OCI-LY3 (cell line): ENCODE measurements around the gene GOLGA8T.
A peak's percentile ranks its signal among the peaks of the same experiment; 100 is the strongest.
"Not testable (repeated sequence)": the region's sequence is repeated elsewhere in the genome, so short reads cannot be mapped to it uniquely, and the experiment has no call there.

Experiments used
- H2AFZ ChIP-seq: fragments of 200-600, 300-600 bp; shearing (Covaris generic); 2 replicates; pipeline ENCODE4 v1.6.0; 2014; ENCODE audit warnings: antibody characterized with exemption, low read depth, low read length
- H3K27ac ChIP-seq: fragments of 200-600, 300-600 bp; sonication (generic); 2 replicates; pipeline ENCODE4 v1.5.1; 2014; ENCODE audit warnings: mild to moderate bottlenecking, low read length, moderate library complexity, mixed read lengths
- H3K27me3 ChIP-seq: fragments of 200-600, 300-600 bp; sonication (generic); 2 replicates; pipeline ENCODE4 v1.6.1; 2014; ENCODE audit warnings: low read depth, low read length, mixed read lengths
- H3K36me3 ChIP-seq: fragments of 200-600, 300-600 bp; sonication (generic); replicated peaks from 2 replicates; pipeline ENCODE3; 2014; ENCODE audit warnings: low read depth, low read length, mixed read lengths
- H3K4me1 ChIP-seq: fragments of 300-600, 200-600 bp; sonication (generic); 2 replicates; pipeline ENCODE4 v1.6.1; 2014; ENCODE audit warnings: low read length, mixed read lengths
- H3K4me2 ChIP-seq: fragments of 200-600, 300-600 bp; sonication (generic); 2 replicates; pipeline ENCODE4 v1.6.1; 2014; ENCODE audit warnings: low read length, mixed read lengths
- H3K4me3 ChIP-seq: fragments of 300-600, 200-600 bp; sonication (generic); 2 replicates; pipeline ENCODE4 v1.5.1; 2014; ENCODE audit warnings: antibody characterized with exemption, mild to moderate bottlenecking, low read length, moderate library complexity
- H3K79me2 ChIP-seq: fragments of 300-600, 200-600 bp; shearing (Covaris generic); 2 replicates; pipeline ENCODE4 v1.6.1; 2014; ENCODE audit warnings: mild to moderate bottlenecking, low read length, mixed read lengths
- H3K9ac ChIP-seq: fragments of 300-600, 200-600 bp; shearing (Covaris generic); 2 replicates; pipeline ENCODE4 v1.6.0; 2014; ENCODE audit warnings: mild to moderate bottlenecking, low read length, moderate library complexity
- H3K9me3 ChIP-seq: fragments of 200-600, 300-600 bp; shearing (Covaris generic); 2 replicates; pipeline ENCODE4 v1.6.1; 2014; ENCODE audit warnings: low read length, mixed read lengths; ENCODE audit not compliant: insufficient read depth
- H4K20me1 ChIP-seq: fragments of 200-600, 300-600 bp; sonication (generic); 2 replicates; pipeline ENCODE4 v1.6.1; 2016; ENCODE audit warnings: low read length, mixed read lengths; ENCODE audit not compliant: insufficient read depth

Gene GOLGA8T

DNA sequence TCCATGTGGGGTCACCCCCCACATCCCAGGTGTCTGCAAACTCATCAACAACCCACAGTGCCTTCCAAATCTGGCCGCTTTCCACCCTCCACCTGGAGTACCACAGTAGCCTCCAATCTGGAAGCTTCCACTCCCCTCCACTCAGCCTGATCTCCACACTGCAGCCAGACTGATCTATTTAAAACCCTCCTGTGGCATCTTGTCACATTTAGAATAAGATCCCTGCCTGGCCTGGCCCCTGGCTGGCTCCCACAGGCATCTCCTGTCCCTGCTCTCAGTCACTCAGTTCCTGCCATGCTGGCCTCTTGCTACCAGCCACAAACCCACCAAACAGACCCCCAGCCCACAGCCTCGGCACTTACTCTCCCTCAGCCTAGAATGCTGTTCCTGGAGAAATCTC lies 28.9 kb downstream of the GOLGA8T start:
- H3K79me2 ChIP-seq, H3K4me1 ChIP-seq, H3K9me3 ChIP-seq: not testable (repeated sequence)

DNA sequence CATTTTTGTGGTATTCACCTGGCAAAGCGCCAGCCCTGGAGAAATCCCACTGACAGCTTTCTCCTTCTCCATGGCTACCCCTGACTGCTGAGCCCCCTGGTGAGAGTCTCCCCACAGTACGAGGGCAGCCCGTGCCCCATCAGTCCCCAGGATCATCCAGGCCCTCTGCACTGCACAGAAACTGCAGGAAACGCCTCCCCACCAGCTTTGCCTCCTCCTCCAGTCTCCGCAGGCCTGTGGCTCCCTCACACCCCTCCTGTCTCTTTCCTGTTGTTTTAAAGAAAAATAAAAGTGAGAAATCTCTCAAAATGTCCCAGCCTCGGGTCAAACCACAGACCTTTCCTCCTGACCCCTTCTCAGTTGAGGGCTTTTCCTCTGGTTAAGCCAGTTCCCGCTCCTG lies 29.4 kb downstream of the GOLGA8T start:
- not testable (repeated sequence) for H3K36me3 ChIP-seq, H3K4me1 ChIP-seq, H3K4me3 ChIP-seq, H3K27ac ChIP-seq, H3K4me2 ChIP-seq, H4K20me1 ChIP-seq, H3K79me2 ChIP-seq, H3K27me3 ChIP-seq, H2AFZ ChIP-seq, H3K9ac ChIP-seq, H3K9me3 ChIP-seq

More for the DNA sequence above, 28.9 kb downstream of the GOLGA8T start:
- H2AFZ ChIP-seq, H3K4me3 ChIP-seq, H3K9ac ChIP-seq, H4K20me1 ChIP-seq, H3K27me3 ChIP-seq, H3K4me2 ChIP-seq, H3K27ac ChIP-seq, H3K36me3 ChIP-seq: not testable (repeated sequence)

GRCh38 chr15:30167403-30167802 lies 32.6 kb downstream of the GOLGA8T start:
- not testable (repeated sequence) for H2AFZ ChIP-seq, H4K20me1 ChIP-seq

GRCh38 chr15:30167886-30168285 lies 33.0 kb downstream of the GOLGA8T start:
- not testable (repeated sequence) for H3K27me3 ChIP-seq

More at GRCh38 chr15:30167403-30167802, 32.6 kb downstream of the GOLGA8T start:
- H3K36me3 ChIP-seq, H3K4me2 ChIP-seq, H3K79me2 ChIP-seq, H3K27ac ChIP-seq, H3K9me3 ChIP-seq, H3K4me1 ChIP-seq, H3K27me3 ChIP-seq, H3K9ac ChIP-seq, H3K4me3 ChIP-seq: not testable (repeated sequence)

GRCh38 chr15:30171452-30171851 lies 36.6 kb downstream of the GOLGA8T start:
- not testable (repeated sequence) for H3K9me3 ChIP-seq, H2AFZ ChIP-seq, H3K9ac ChIP-seq, H3K4me1 ChIP-seq, H3K27me3 ChIP-seq, H3K79me2 ChIP-seq, H3K36me3 ChIP-seq, H3K4me3 ChIP-seq, H3K27ac ChIP-seq, H4K20me1 ChIP-seq, H3K4me2 ChIP-seq

More at GRCh38 chr15:30167886-30168285, 33.0 kb downstream of the GOLGA8T start:
- H3K27ac ChIP-seq, H3K9ac ChIP-seq, H3K4me3 ChIP-seq, H3K9me3 ChIP-seq, H3K4me1 ChIP-seq, H4K20me1 ChIP-seq, H3K79me2 ChIP-seq, H3K4me2 ChIP-seq, H3K36me3 ChIP-seq, H2AFZ ChIP-seq: not testable (repeated sequence)

- Histone ChIP-seq H3K4me3 (peak overlapping the region; percentile 45; the same call in 1 of the 2 replicates), H3K4me2 (peak overlapping the region; percentile 47), H2AFZ (peak overlapping the region; percentile 58; the same call in 1 of the 2 replicates)
- H3K9ac ChIP-seq, H3K79me2 ChIP-seq, H3K27ac ChIP-seq, H3K9me3 ChIP-seq, H3K27me3 ChIP-seq, H3K36me3 ChIP-seq, H4K20me1 ChIP-seq, H3K4me1 ChIP-seq: not testable (repeated sequence)
Observed at GRCh38 chr15:30173041-30173608, 38.3 kb downstream of the GOLGA8T start.

GRCh38 chr15:30175291-30175690 lies 40.4 kb downstream of the GOLGA8T start:
- H3K4me2 ChIP-seq, H3K36me3 ChIP-seq, H3K4me1 ChIP-seq, H4K20me1 ChIP-seq, H3K79me2 ChIP-seq, H3K4me3 ChIP-seq, H3K9me3 ChIP-seq, H3K27ac ChIP-seq, H3K27me3 ChIP-seq, H2AFZ ChIP-seq, H3K9ac ChIP-seq: not testable (repeated sequence)

DNA sequence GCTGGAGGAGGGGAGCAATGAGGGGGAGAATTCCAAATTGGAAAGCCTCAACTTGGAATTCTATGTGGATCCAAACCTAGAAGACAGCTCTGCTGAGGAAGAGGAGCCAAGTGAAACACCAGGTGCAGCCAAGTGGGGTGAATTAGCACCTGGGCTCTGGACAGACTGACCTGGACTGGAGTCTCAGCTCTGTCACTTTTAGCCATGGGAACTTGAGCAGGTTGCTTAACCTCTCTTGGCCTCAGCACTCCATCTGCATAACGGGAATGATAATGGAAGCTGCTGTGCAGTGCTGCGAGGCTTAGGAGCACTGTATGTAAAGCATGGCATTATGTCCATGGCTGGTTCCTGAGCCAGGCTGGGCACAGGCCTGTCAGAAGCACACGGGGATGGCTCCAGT lies 41.8 kb downstream of the GOLGA8T start:
- H3K36me3 ChIP-seq, H3K4me1 ChIP-seq, H4K20me1 ChIP-seq, H3K9me3 ChIP-seq, H2AFZ ChIP-seq, H3K27me3 ChIP-seq, H3K79me2 ChIP-seq, H3K4me2 ChIP-seq, H3K27ac ChIP-seq, H3K9ac ChIP-seq, H3K4me3 ChIP-seq: not testable (repeated sequence)

- H3K27ac ChIP-seq, H3K9ac ChIP-seq, H3K36me3 ChIP-seq, H3K4me3 ChIP-seq, H3K79me2 ChIP-seq, H4K20me1 ChIP-seq, H3K4me2 ChIP-seq, H3K9me3 ChIP-seq, H3K4me1 ChIP-seq, H3K27me3 ChIP-seq, H2AFZ ChIP-seq: not testable (repeated sequence)
Observed at GRCh38 chr15:30179814-30180213, 45.0 kb downstream of the GOLGA8T start.

DNA sequence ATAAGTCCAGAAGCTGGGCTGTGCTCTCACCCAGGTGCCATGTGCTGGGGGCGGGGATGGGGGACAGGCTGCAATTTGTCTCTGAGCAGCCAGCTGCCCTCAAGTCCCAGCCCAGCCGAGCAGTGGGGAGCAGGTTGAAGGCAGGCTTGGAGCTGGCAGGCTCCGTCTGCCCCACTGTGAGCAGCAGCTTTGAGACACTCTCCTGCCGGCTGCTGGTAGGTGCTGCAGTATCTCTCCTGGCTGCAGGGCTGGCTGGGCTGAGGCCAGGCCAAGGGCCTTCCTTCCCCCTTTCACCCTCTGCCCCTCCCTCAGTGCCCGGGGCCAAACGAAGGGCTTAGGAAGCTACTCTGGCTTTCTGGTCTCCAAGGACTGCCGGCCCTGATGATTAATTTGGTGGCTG lies 50.6 kb downstream of the GOLGA8T start:
- H3K27ac ChIP-seq: not testable (repeated sequence)

More for the DNA sequence above, 50.6 kb downstream of the GOLGA8T start:
- H4K20me1 ChIP-seq, H3K9me3 ChIP-seq, H3K4me1 ChIP-seq, H3K36me3 ChIP-seq, H3K4me2 ChIP-seq, H3K4me3 ChIP-seq, H2AFZ ChIP-seq, H3K79me2 ChIP-seq, H3K27me3 ChIP-seq, H3K9ac ChIP-seq: not testable (repeated sequence)
